A549 (cell line): ENCODE results near the gene GNA15.
"Not testable (repeated sequence)": the region's sequence is repeated elsewhere in the genome, so short reads cannot be mapped to it uniquely, and the experiment has no call there.

Source experiments
- EHMT2 ChIP-seq: fragments of 200-600 bp; sonication (generic); IDR thresholded peaks from 2 replicates; pipeline ENCODE4 v1.6.1; 2016; ENCODE audit warnings: antibody characterized with exemption, low read depth, mild to moderate bottlenecking, moderate library complexity
- EP300 ChIP-seq, 2 experiments: fragments of >200 bp; sonication (Bioruptor Twin); formaldehyde crosslinking; IDR thresholded peaks; 2 replicates in 1 of 2; 3 replicates in 1 of 2; pipeline ENCODE4 v1.6.1; 2016 to 2017
- JUN ChIP-seq, 2 experiments: fragments of >200 bp; sonication (Bioruptor Twin); formaldehyde crosslinking; IDR thresholded peaks; 2 replicates in 1 of 2; 3 replicates in 1 of 2; pipeline ENCODE4 v1.6.1; 2016 to 2017
- JUNB ChIP-seq: fragments of >200 bp; sonication (Bioruptor Twin); formaldehyde crosslinking; IDR thresholded peaks from 2 replicates; pipeline ENCODE4 v1.6.1; 2016
- KDM1A ChIP-seq: fragments of 200-600 bp; sonication (generic); IDR thresholded peaks from 2 replicates; pipeline ENCODE4 v1.6.1; 2016; ENCODE audit warnings: low read depth, mild to moderate bottlenecking
- MAX ChIP-seq: IDR thresholded peaks from 2 replicates; pipeline ENCODE4 v1.6.1; 2012
- POLR2A ChIP-seq: IDR thresholded peaks from 2 replicates; pipeline ENCODE4 v1.6.1; 2012; ENCODE audit warnings: mild to moderate bottlenecking, low read length
- RAD21 ChIP-seq, 2 experiments: fragments of >200 bp in 1 of 2; sonication (Bioruptor Twin) in 1 of 2; formaldehyde crosslinking in 1 of 2; IDR thresholded peaks in 1 of 2; conservative IDR thresholded peaks in 1 of 2; 2 replicates in 1 of 2; 3 replicates in 1 of 2; pipeline ENCODE4 v1.6.1; 2012 to 2018; ENCODE audit warnings: inconsistent platforms in 1 of 2
- SMC3 ChIP-seq: fragments of >200 bp; sonication (Bioruptor Twin); formaldehyde crosslinking; IDR thresholded peaks from 3 replicates; pipeline ENCODE4 v1.6.1; 2018; ENCODE audit warnings: inconsistent platforms
- USF2 ChIP-seq: fragments of 450-650 bp; IDR thresholded peaks from 2 replicates; pipeline ENCODE4 v1.6.1; 2014; ENCODE audit warnings: antibody characterized with exemption
- TF ChIP-seq, protein P1 (sequence below): fragments of >200 bp; sonication (Bioruptor Twin); formaldehyde crosslinking; IDR thresholded peaks from 3 replicates; pipeline ENCODE4 v1.5.1; 2016
- TF ChIP-seq, protein P2 (sequence below): IDR thresholded peaks from 2 replicates; pipeline ENCODE4 v1.6.1; 2012
- TF ChIP-seq, protein P3 (sequence below): fragments of 250-450 bp; sonication (Bioruptor Pico); IDR thresholded peaks from 2 replicates; pipeline ENCODE4 v1.5.0; 2021; ENCODE audit warnings: mild to moderate bottlenecking, moderate library complexity, borderline replicate concordance

DNA sequence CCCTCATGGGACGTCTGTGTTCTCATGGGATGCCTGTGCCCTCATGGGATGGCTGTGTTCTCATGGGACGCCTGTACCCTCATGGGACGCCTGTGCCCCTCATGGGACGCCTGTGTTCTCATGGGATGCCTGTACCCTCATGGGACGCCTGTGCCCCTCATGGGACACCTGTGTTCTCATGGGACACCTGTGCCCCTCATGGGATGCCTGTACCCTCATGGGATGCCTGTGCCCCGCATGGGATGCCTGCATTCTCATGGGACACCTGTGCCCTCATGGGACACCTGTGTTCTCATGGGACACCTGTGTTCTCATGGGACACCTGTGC, 36.8 kb downstream of the GNA15 start:
- not testable (repeated sequence) for TF ChIP-seq POLR2A; EP300 (IDR thresholded peaks at IDR 0.05); EHMT2; JUNB; KDM1A; USF2; MAX; JUN (IDR thresholded peaks at IDR 0.05); RAD21 (conservative IDR thresholded peaks at IDR 0.05 in 1 of 2, IDR thresholded peaks at IDR 0.05 in 1 of 2); SMC3
- TF ChIP-seq, protein P1, sequence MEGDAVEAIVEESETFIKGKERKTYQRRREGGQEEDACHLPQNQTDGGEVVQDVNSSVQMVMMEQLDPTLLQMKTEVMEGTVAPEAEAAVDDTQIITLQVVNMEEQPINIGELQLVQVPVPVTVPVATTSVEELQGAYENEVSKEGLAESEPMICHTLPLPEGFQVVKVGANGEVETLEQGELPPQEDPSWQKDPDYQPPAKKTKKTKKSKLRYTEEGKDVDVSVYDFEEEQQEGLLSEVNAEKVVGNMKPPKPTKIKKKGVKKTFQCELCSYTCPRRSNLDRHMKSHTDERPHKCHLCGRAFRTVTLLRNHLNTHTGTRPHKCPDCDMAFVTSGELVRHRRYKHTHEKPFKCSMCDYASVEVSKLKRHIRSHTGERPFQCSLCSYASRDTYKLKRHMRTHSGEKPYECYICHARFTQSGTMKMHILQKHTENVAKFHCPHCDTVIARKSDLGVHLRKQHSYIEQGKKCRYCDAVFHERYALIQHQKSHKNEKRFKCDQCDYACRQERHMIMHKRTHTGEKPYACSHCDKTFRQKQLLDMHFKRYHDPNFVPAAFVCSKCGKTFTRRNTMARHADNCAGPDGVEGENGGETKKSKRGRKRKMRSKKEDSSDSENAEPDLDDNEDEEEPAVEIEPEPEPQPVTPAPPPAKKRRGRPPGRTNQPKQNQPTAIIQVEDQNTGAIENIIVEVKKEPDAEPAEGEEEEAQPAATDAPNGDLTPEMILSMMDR = not testable (repeated sequence)
- TF ChIP-seq, protein P2, sequence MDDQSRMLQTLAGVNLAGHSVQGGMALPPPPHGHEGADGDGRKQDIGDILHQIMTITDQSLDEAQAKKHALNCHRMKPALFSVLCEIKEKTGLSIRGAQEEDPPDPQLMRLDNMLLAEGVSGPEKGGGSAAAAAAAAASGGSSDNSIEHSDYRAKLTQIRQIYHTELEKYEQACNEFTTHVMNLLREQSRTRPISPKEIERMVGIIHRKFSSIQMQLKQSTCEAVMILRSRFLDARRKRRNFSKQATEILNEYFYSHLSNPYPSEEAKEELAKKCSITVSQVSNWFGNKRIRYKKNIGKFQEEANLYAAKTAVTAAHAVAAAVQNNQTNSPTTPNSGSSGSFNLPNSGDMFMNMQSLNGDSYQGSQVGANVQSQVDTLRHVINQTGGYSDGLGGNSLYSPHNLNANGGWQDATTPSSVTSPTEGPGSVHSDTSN = not testable (repeated sequence)
- TF ChIP-seq, protein P3, sequence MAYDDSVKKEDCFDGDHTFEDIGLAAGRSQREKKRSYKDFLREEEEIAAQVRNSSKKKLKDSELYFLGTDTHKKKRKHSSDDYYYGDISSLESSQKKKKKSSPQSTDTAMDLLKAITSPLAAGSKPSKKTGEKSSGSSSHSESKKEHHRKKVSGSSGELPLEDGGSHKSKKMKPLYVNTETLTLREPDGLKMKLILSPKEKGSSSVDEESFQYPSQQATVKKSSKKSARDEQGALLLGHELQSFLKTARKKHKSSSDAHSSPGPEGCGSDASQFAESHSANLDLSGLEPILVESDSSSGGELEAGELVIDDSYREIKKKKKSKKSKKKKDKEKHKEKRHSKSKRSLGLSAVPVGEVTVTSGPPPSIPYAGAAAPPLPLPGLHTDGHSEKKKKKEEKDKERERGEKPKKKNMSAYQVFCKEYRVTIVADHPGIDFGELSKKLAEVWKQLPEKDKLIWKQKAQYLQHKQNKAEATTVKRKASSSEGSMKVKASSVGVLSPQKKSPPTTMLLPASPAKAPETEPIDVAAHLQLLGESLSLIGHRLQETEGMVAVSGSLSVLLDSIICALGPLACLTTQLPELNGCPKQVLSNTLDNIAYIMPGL (CRISPR knock-in tag) = not testable (repeated sequence)
